ENCODE data around the gene ZFP3.
A peak's percentile ranks its signal among the peaks of the same experiment; 100 is the strongest.
"Not testable (repeated sequence)": the region's sequence is repeated elsewhere in the genome, so short reads cannot be mapped to it uniquely, and the experiment has no call there.

Gene ZFP3

DNA sequence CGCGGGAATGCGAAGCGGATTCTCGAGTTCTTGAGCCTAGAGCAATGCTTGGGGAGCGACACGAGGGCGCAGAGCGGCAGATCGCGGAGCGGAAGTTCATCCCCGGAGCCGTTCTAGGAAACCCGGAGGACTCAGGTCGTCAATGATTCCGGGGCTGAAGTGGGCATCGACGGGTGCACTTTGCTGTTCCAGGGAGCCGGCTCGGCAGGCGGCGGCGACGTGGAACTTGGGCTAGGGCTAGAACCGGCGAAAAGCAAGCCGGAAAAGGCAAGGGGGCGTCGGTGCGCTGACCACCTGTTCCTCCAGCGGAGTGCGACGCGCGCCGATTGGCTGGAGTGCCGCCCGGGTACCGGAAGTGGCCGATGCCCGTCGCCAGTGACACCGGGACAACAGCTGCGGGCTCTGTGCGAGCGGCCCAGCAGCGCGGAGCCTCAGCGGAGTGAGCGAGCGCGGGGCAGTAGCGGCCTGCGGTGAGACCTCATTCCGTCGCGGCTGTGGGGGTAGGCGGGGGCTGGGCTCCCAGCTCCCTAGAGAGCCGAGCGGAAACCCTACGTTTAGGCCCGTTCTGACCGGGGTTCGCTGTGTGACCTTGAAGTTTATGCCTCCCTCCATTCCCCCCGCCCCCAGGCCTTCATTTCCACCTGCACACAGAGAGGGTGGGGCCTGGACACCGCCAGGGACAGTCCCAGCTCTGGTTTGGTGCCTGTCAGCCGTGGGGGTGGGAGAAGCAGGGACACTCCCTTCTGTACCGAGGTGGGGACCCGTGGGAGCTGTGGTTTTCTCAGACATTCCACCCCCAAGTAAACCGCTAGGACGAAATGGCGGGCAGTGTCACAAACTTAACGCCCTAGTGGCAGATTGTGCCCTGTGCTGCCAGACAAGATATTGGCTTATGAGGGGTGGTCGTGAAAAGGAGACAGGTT lies at the start of gene ZFP3:
Gene ZFP3 (plus strand): TSS at position 362 of the 923 bp plus-strand sequence. CDS start 13,038 bp downstream, outside the sequence.
- peak; percentile 68 to 74 for DNase-seq

DNA sequence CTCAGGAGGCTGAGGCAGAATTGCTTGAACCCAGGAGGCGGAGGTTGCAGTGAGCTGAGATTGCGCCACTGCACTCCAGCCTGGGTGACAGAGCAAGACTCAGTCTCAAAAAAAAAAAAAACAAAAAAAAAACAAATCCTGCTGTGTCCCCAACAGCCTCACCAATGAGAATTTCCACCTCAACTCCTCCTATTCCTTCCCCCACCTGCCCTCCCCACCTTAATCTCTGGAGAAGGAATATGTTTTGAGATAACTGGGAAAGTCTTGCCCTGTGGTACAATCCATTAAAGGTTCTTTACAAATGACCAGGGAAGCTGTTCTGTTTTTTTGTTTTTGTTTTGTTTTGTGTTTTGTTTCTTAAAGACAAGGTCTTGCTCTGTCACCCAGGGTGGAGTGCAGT lies 48.1 kb upstream of the ZFP3 start:
- DNase-seq: not testable (repeated sequence)

DNA sequence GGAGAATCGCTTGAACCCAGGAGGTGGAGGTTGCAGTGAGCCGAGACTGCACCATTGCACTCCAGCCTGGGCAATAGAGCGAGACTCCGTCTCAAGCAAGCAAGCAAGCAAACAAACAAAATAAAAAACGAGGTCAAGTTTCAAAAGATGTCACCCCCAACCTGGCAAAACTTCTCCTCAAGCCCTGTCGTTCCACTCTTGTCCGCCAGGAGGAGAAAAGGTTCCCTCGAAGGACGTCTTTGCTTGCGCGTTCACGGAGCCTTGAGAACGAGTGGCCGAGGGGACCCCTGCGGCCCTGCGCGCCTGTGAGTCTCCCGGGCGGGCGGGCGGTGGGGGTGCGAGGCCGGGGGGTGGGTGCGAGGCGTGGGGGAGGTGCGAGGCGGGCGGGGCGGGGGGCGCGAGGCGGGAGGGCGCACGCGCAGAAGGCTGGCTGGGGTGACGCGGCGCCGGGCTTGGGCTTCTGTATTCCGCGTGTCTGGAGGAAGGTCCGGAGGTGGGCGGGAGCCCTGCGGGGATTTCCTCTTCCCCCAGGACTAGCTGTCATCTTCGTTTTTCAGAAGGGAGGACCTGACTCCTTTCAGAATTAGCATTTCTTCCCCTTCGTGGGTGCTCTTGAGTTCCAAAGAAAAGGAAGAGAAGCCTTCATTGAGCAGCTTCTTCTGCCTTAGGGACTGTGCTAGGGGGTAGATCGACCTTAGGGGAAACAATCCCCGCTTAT lies 46.7 kb upstream of the ZFP3 start:
- peak in 1 of 2 experiments; percentile 12 for DNase-seq

DNA sequence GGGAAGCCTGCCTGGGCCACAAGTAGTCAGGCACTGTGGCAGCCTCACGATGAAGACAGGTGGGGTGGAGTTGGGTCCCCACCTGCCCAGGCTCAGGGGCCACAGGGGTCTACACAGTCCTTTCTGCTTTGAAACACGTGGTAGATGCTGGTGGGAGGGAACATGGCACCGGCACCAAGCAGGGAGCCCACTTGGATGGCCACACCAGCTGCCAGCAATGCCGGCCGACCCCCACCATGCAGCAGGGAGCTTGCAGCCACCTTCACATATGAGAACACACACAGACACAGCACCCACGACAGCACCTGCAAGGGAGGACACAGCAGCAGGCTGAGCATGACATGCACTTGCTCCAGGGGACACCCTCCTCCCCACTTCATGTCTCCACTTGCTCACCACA lies 45.4 kb upstream of the ZFP3 start:
- no peak for DNase-seq

DNA sequence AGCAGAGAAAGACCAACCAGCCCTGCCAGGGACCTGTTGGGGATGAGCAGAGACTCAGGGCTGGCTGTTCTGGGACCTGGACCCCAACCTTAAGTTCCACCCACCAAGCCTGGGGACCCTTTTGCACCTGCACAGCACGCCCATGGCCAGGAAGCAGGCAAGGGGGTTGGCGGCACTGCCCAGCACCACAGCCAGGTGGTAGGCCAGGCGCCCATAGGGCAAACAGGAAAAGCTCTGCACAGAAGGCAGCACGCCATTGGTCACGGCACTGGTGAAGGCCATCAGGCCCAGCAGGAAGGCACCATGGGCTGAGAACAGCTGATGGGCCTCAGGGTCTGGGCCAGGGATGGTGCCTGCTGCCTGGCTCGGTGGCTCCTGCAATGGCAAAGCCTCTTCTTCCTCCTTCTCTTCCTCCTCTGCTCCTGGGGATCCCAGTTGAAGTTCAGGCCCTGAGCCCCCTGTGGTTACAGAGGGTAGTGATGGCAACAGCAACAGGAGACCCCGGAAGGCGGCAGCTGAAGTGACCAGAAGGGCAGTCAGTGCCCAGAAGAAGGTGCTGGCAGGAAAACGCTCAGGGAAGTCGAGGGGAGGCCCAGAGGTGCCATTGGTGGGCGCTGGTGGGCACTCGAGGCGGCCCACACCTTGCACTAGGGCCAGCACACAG lies 44.8 kb upstream of the ZFP3 start:
- DNase-seq: no peak

DNA sequence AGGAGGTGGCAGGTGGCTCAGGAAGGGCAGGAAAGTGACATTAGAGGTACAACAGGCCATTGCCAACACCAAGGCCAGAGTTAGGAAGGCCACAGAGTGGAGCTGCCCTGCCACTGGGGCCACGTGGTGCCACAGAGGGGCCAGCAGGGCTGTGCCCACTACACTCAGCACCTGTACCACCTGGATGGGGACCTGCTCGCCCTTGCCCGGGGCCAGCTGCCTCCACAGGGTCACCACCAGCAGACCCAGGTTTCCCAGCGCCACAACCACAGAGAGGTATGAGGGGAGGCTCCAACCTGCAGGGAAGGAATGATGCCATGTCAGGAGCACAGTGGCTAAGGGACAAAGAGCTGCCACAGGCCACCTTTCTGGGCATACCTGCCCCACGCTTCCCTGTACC lies 44.2 kb upstream of the ZFP3 start:
- DNase-seq: no peak

DNA sequence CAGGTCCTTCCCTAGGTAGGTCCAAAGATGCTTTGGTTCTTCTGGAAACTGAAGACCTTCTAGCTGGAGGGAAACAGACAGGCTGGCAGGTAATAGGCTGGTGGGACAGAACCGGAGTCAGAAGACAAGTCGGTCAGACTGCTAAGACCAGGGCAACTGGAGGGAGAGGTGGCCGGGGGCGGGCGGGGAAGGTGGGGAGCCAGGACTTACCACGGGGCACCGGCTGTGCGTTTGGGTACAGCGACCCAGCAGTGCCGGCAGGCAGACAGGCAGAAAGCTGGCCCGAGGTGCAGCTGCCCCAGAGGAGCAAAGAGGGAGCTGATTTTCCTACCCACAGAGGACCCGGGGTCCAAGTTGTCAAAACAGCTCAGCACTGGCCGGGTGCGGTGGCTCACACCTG lies 43.6 kb upstream of the ZFP3 start:
- DNase-seq: no peak

DNA sequence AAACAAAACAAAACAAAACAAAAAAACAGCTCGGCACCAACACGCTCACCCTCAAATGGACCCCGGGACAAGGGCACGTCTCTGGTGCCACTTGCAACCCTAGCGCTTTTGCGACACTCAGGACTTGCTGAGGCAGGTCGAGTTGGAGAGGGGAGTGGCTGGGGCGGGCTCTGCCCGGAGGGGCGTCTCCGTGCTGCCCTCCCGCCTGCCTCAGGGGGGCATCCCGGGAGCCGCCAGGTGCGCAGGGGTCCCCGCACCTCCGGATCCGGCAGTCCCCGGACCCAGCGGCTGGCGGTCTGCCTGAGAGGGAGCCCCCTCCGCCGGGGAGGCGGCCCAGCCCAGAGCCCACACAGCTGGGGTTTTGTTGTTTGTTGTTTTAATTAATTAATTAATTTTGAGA lies 43.0 kb upstream of the ZFP3 start, which contains the start of gene SLC52A1:
Gene SLC52A1 (minus strand): TSS at position 112 of the 400 bp plus-strand sequence. CDS start 820 bp downstream, outside the sequence.
- no peak for DNase-seq

DNA sequence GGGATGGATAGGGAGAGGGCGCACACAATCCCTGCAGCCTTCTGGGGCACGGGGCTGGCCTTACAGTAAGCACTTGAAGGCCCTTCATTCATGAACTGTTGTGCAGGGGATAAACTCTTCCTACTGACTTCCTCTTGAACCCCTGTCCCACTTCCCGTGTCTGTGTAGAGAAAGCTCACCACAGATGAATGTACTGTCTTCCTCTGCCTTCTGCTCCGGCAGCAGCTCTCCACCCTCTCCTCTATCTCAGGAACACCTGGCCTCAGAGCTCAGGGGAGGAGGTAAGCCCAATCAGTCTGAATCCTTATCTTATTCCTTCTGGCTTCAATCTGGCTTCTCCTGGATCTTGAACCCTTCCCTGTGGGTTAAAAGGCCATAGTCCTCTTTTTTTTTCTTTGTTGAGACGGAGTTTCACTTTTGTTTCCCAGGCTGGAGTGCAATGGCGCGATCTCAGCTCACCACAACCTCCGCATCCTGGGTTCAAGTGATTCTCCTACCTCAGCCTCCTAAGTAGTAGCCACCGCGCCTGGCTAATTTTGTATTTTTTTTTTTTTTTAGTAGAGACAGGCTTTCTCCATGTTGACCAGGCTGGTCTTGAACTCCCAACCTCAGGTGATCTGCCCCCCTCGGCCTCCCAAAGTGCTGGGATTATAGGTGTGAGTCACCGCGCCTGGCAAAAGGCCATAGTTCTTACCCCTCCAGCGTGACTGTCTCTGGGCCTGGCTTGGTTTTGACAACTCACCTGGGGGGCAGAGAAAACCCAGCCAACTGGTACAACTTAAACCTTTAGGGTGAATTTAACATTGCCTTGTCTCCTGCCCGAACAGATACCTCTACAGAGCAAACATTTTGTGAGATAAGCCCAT lies 35.9 kb upstream of the ZFP3 start:
- no peak for DNase-seq

DNA sequence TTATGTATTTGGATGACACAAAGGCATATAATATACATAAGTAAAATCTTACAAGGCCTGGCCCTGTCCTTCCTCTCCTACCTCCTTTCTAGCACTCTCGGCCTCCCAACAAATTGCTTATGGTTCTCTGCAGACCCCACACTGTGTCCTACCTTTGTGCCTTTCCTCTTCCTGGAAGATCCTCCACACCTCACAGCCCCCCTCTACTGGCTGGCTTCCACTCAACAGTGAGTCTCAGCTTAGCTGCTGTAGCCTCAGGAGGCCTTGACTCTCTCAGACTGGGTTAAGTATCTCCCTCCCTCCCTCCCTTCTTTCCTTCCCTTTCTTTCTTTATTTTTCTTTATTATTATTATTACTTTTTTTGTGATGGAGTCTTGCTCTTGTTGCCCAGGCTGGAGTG lies 34.7 kb upstream of the ZFP3 start:
- DNase-seq: no peak

DNA sequence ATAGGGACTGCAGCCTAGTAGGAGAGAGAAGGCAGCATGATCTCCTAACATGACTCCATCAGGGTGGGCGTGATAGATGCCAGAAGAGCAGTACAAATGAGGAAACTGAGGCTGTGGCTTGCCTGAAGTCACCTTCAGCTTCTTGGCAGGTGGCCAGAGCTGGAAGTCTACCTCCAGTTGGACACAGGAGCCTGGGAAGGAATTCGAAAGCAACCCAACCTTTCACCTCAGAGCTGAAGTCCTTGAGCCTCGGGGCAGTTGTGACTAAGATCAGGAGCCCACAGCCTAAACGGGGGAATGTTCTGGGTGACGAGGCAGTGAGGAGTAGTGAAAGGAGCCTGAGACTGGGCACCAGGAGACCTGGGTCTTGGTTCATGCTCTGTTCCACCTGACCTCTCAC lies 33.6 kb upstream of the ZFP3 start:
- no peak for DNase-seq

DNA sequence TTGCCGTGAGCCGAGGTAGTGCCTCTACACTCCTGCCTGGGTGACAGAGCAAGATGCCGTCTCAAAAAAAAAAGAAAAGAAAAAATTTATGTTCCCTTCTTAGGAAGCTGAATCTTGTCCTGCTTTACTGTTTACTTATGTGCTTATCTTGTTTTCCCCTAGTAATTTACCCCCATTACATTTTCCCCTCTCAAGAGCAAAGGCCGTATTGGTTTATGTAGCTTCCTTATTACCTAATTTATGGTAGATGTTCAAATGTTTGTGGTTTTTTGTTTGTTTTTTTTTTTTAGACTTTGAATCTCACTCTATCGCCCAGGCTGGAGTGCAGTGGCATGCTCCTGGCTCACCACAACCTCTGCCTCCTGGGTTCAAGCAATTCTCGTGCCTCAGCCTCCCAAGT lies 32.8 kb upstream of the ZFP3 start:
- DNase-seq: no peak

DNA sequence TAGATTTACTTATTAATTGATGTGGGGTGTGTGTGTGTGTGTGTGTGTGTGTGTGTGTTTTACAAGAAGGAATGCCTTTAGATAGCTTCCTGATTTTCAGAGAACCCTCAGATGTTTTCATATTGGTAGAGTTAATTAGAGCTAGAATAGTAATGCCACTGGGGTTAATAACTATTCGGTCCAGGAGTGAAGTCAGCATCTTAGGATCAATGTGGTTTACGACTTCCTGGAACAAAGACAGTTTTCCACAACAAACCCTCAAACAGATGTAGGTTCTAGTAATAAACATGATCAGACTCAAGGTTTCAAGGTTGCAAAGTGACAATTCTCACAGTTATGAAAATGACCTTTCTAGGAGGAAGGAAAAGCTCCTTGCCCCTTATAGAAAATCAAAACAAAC lies 30.8 kb upstream of the ZFP3 start:
- no peak for DNase-seq

DNA sequence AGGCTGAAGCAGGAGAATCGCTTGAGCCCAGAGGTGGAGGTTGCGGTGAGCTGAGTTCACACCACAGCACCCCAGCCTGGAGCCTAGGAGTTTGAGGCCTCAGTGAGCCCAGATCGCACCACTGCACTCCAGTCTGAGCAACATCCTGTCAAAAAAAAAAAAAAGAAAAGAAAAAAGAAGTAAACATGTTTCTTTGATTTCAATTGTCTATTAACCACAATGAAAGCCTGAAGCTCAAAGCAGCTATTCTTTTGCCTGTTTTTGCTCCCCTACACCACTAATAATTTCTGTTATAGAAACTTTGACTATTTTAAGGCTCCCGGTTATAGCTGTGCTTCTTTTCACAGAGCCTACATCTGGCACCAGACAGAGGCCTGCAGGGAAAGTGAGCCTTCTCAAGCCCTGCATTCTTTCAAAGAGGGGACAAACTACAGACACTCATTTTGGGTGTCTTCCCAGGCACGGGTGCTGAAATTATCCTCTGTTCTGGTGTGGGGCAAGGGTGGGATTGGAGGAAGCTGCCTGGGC lies 28.9 kb upstream of the ZFP3 start:
- no peak for DNase-seq

DNA sequence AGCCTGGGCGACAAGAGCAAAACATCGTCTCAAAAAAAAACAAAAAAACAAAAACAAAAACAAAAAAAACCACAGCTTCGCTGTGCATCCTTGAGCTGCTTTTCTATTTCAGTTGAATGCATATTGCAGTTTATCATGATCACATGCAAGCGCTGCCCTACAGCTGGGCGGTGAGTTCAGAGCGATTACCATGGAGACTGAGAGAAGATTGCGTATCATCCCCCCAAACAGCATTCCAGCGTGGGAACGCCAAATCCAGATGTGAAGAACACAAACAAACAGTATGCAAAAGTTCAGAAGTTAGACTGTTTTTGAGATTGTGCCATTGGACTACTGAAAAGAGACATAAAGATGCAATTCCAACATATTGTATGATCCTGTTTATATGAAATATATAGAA lies 28.0 kb upstream of the ZFP3 start:
- DNase-seq: no peak

DNA sequence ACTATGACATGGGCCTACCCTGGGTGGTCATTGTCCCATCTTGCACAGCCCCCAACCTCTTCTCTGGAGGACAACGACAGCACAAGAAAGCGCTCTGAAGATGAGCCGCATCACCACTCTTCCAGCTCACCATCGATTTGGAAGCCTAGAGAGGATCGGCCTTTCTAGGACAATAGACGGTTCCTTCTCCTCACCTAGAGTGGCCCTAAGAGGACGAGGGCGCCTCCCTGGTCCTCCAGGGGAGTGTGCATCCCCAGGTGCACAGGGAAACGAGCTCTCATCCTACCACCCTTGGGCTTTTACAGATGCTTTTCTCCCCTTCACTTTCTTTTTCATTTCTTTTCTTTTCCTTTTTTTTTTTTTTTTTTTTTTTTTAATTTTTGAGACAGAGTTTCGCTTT lies 22.7 kb upstream of the ZFP3 start:
- no peak for DNase-seq

DNA sequence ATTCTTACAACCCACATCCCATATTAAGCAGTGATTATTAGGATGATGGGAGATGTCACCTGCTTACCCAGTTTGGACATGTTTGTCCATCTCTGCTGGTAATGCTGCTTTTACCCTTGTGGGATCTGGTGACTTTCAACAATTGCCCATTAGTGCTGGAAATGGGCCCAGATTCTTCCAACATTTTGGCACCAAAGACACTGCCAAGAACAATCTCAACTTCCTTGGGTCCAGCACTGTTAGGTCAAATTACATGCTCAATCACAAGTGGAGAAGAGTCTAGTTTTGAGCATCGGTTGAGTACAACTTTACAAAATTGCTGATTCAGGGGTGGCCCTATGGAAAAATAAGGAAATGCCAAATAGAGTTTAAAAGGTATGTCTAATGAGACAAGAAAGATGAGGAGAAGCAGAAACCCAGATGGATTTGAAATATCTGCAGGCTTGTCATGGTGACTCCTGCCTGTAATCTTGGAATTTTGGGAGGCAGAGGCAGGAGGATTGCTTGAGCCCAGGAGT lies 13.0 kb upstream of the ZFP3 start:
- no peak for DNase-seq

DNA sequence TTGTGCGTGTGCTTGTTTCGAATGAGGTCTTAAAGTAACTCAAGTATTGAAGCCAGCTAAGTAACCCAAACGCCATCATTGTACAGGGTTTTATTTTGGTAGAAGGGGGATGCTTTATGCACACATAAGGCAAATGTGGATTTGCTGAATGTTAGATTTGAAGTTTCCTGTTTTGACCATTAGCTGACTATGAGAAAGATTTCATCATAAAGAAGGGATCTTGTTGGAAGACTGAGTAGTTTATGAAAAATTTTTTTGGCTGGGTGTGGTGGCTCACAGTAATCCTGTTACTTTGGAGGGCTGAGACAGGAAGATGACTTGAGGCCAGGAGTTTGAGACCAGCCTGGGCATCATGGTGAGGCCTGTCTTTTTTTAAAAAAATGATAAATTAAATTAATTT lies 10.0 kb upstream of the ZFP3 start:
- DNase-seq: no peak

DNA sequence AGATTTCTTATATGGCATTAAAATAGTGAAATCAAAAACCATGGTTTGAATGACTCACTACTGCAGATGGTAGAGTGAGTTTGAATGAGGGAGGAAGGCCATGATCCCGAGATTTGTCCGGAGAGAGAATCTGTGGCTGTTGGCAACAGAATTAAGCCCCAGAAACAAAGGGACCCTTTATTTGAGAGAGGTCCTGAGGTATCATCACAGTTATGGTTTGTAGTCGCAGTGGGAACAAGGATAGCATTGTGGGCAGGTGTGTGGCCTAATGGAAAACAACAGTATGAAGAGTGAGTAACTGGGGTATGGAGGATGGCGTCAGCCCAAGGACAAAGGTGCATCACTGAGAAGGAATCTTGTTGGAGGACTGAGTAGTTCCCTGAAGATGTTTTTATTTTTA lies 8.5 kb upstream of the ZFP3 start:
- no peak for DNase-seq

DNA sequence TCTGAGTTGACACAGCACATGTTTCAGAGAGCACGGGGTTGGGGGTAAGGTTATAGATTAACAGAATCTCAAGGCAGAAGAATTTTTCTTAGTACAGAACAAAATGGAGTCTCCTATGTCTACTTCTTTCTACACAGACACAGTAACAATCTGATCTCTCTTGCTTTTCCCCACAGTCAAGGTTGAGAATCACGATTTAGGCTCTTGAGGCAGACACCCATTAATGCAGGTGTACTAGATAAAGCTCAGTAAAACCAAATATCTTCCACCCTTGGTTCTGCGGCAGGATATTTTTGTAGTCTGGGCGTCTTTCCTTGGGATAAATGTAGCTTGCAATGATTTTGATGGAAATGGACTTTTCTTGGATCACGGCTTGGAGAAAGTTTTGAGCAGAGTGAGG lies 2.8 kb upstream of the ZFP3 start:
- DNase-seq: not testable (repeated sequence)

DNA sequence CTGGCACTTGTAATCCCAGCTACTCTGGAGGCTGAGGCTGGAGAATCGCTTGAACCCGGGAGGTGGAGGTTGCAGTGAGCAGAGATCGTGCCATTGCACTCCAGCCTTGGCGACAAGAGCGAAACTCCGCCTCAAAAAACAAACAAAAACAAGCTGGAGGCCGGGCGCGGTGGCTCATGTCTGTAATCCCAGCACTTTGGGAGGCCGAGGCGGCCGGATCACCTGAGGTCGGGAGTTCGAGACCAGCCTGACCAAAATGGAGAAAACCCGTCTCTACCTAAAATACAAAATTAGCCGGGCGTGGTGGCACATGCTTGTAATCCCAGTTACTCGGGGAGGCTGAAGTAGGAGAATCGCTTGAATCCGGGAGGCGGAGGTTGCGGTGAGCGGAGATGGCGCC lies 992 bp upstream of the ZFP3 start:
- not testable (repeated sequence) for DNase-seq

DNA sequence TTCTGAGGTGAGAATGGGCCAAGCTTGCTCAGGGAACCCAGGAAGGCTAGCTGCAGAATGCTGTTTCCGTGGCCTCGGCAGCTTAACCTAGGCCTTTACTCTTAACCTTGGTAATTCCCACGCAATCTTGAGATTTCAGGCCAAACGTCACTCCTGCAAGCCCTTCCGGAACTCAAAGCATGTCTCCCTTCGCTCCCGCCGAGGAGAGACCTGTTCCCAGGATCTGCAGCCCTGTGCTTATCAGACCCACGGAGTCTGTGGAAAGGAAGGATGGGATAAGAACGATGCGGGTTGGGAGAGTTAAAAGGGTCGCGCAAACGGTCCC lies 524 bp upstream of the ZFP3 start:
- DNase-seq: no peak

Data from NCI-H187 (cell line).